KBM-7 (cell line): ENCODE results near the gene DMRTA1.
"Not testable (repeated sequence)": the region's sequence is repeated elsewhere in the genome, so short reads cannot be mapped to it uniquely, and the experiment has no call there.

Experiments
- DNase-seq: peaks from one replicate; pipeline ENCODE4 v3.0.0-alpha.2; 2015
- in situ Hi-C: fragments of 300-500 bp; cut with MboI; formaldehyde crosslinking; loops from 2 replicates; pipeline ENCODE4 v1.14.3; 2020; ENCODE audit warnings: low sequenced_read_pairs, low pct_unique_long_range_greater_than_20kb, mixed read lengths

Gene DMRTA1

GRCh38 chr9:22452415-22453010, 5.9 kb downstream of the DMRTA1 start:
- in situ Hi-C loops, result loop anchor here (25.0 kb wide), 1 partner anchor 640 kb away; the partner anchor contains the start of gene MTAP
- peak; percentile 68 for DNase-seq

GRCh38 chr9:22454016-22454415, 7.4 kb downstream of the DMRTA1 start:
- DNase-seq, result no peak
- in situ Hi-C loops, result loop anchor here (25.0 kb wide), 1 partner anchor 642 kb away; the partner anchor contains the start of gene MTAP

DNA sequence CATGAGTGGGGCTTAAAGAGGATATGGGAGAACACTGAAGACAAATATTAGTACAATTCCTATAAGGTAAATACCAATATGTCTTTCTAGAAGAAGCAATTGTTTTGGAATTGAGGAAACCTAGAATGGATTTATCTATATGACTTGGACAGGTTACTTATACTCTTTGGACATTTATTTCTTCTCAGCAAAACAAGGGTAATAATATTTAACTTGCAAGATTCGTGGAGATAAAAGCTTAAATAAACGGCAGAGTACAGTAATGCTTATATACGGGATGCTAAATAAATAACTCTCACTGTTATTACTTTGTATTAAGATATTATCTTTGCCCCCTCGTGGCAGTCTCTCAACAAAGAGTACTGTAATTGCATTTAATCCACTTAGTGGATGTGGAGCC, 8.6 kb downstream of the DMRTA1 start:
- in situ Hi-C loops, result loop anchor here (25.0 kb wide), 1 partner anchor 643 kb away; the partner anchor contains the start of gene MTAP
- no peak for DNase-seq

GRCh38 chr9:22457448-22457847, 10.8 kb downstream of the DMRTA1 start:
- DNase-seq, result no peak
- in situ Hi-C loops, result loop anchor here (25.0 kb wide), 1 partner anchor 645 kb away; the partner anchor contains the start of gene MTAP

DNA sequence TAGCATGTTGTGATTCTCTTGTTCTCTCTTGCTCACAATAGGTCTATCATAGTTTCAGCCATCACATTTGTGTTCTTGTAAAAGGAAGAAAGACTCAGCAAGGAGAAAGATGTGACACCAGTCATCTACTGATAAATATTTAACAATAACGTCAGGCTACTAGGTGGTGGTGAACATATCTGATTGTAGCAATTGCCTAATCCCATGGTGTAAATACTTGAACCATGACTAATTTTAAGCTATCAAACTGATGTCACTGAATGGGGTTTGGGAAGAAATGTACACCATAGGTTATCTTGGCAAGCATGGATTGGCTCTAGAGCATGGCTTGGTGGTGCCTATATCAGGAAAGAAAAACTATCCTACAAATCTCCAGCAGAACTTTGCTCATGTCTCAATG, 16.6 kb downstream of the DMRTA1 start:
- DNase-seq, result no peak
- in situ Hi-C loops, result loop anchor here (25.0 kb wide), 1 partner anchor 651 kb away; the partner anchor contains the start of gene MTAP

DNA sequence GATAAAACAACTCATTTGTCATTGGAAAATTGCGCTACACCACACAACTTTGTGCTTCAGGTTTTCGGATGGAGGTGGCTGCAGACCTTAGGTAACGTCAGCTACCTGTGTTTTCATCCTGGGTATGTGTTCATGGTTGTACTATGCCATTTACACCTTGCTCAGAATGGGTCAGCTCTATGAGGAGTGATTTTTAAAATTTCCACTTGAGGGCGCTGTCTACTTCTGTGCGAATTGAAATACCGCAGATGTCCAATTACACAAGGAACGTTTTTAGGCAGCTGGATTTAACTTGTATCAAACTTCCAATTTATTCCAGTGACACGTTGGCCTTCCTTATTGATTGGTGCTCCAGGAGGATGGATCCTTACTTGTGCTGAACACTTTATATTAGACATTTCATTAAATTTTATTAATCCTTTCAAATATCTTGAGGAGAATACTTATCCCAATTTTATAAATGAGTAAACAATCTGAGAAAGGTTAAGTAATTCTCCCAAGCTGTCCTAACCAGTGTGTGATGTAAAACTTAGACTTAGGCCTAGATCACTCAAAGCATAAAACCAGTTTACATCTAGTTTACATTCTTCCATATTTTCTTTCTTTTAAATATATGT, 23.4 kb downstream of the DMRTA1 start:
- in situ Hi-C loops, result loop anchor here (25.0 kb wide), 1 partner anchor 658 kb away; the partner anchor contains the start of gene MTAP
- peak; percentile 64 for DNase-seq

GRCh38 chr9:22481566-22481965, 34.9 kb downstream of the DMRTA1 start:
- in situ Hi-C loops, result no loop called here
- no peak for DNase-seq

DNA sequence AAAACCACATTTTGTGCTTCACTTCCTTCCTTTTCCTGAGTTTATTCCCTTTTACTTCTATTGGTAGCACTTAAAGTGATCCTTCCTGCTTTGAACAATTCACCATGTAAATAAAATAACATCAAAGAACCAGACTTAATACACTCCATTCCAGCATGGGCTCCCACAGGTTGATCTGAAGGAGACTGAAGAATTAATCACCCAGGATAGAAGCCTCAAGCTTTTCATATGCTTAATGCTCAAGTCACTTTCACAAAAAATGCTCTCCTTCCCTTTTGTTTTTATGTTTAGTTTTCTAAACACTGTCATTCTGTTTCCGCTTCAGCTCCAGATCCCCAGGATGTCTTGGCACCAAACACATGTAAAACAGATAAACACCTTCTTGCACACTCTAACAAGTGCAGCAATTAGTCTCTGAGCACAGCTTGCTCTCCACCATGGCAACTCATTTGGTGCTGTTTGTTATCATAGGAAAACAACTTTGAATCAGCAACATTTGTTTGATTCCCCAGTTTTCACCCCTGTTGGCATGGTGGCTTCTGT, 37.0 kb downstream of the DMRTA1 start:
- DNase-seq, result no peak
- in situ Hi-C loops, result no loop called here

DNA sequence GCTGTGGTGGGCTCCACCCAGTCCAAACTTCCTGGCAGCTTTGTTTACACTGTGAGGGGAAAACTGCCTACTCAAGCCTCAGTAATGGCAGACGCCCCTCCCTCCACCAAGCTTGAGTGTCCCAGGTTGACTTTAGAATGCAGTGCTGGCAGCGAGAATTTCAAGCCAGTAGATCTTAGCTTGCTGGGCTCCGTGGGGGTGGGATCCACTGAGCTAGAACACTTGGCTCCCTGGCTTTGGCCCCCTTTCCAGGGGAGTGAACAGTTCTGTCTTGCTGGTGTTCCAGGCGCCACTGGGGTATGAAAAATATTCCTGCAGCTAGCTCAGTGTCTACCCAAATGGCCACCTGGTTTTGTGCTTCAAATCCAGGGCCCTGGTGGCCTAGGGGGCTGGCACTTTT, 49.6 kb downstream of the DMRTA1 start:
- in situ Hi-C loops, DNase-seq: not testable (repeated sequence)
